CD14-positive monocyte (primary cell): ENCODE results near the gene STEAP4. TPM values are rescaled to one million over a fixed set of nuclear protein-coding genes. Genes with fewer than 3 reads are reported as not detected.

ENCODE experiments used
- DNase-seq, 3 donors: peaks; one replicate each; pipeline ENCODE4 v3.0.0-alpha.2; 2011 to 2022
- H2AFZ ChIP-seq: 2 replicates; pipeline ENCODE4 v1.6.0; 2012; ENCODE audit warnings: mild to moderate bottlenecking, low read depth, low read length, inconsistent platforms; ENCODE audit not compliant: insufficient read depth, poor library complexity, severe bottlenecking
- H3K27ac ChIP-seq, 2 donors: 1 replicate in 1 of 2; 2 replicates in 1 of 2; pipeline ENCODE4 v1.5.1; 2012 to 2013; ENCODE audit warnings: low read length in 2 of 2, control low read depth in 1 of 2, inconsistent platforms in 1 of 2, low read depth in 1 of 2, mild to moderate bottlenecking in 1 of 2
- H3K27me3 ChIP-seq, 2 donors: one replicate each; pipeline versions ENCODE4 v1.6.0 to v1.6.1; 2011 to 2013; ENCODE audit warnings: low read length in 2 of 2; ENCODE audit not compliant: control insufficient read depth in 2 of 2, insufficient read depth in 2 of 2
- H3K36me3 ChIP-seq, 2 donors: replicated peaks in 1 of 2; 1 replicate in 1 of 2; 2 replicates in 1 of 2; pipeline versions ENCODE4 v1.5.1 to v1.6.1; 2012 to 2013; ENCODE audit warnings: low read length in 2 of 2, control low read depth in 1 of 2, inconsistent platforms in 1 of 2, mild to moderate bottlenecking in 1 of 2; ENCODE audit not compliant: insufficient read depth in 2 of 2, control insufficient read depth in 1 of 2
- H3K4me1 ChIP-seq, 2 donors: 1 replicate in 1 of 2; 2 replicates in 1 of 2; pipeline versions ENCODE4 v1.5.1 to v1.6.1; 2012 to 2013; ENCODE audit warnings: low read length in 2 of 2, control low read depth in 1 of 2, inconsistent platforms in 1 of 2, mild to moderate bottlenecking in 1 of 2, moderate library complexity in 1 of 2; ENCODE audit not compliant: insufficient read depth in 2 of 2, control insufficient read depth in 1 of 2
- H3K4me2 ChIP-seq: replicated peaks from 2 replicates; pipeline ENCODE3; 2012; ENCODE audit warnings: low read length, moderate library complexity, mild to moderate bottlenecking; ENCODE audit not compliant: poor library complexity, severe bottlenecking; ENCODE audit errors: extremely low read depth
- H3K4me3 ChIP-seq, 3 experiments: fragments of 200-600 bp in 1 of 3; sonication (generic) in 1 of 3; replicated peaks in 1 of 3; 1 replicate in 2 of 3; 2 replicates in 1 of 3; pipeline ENCODE4 v1.5.1; 2011 to 2013; ENCODE audit warnings: low read length in 3 of 3, mild to moderate bottlenecking in 3 of 3, control low read depth in 2 of 3, low read depth in 2 of 3, inconsistent platforms in 1 of 3, moderate library complexity in 1 of 3
- H3K79me2 ChIP-seq: 2 replicates; pipeline ENCODE4 v1.6.0; 2012; ENCODE audit warnings: mild to moderate bottlenecking, control low read depth, inconsistent platforms, low read length, moderate library complexity; ENCODE audit not compliant: insufficient read depth
- H3K9ac ChIP-seq: 2 replicates; pipeline ENCODE4 v1.6.0; 2017; ENCODE audit warnings: low read length, mild to moderate bottlenecking; ENCODE audit not compliant: insufficient read depth, poor library complexity, severe bottlenecking
- H3K9me3 ChIP-seq, 2 donors: replicated peaks in 1 of 2; 1 replicate in 1 of 2; 2 replicates in 1 of 2; pipeline versions ENCODE4 v1.5.1 to v1.6.1; 2012 to 2013; ENCODE audit warnings: low read length in 2 of 2, control low read depth in 1 of 2; ENCODE audit not compliant: control insufficient read depth in 1 of 2, insufficient read depth in 1 of 2
- H4K20me1 ChIP-seq: 2 replicates; pipeline ENCODE4 v1.6.0; 2012; ENCODE audit warnings: mild to moderate bottlenecking, low read length, control low read depth, moderate library complexity; ENCODE audit not compliant: insufficient read depth
- H3K27ac Mint-ChIP-seq, 7 donors: one replicate each; pipeline ENCODE4 v1.8.0; 2020; ENCODE audit warnings: mild to moderate bottlenecking in 7 of 7, mixed read lengths in 7 of 7, moderate library complexity in 6 of 7, inconsistent platforms in 2 of 7
- H3K27me3 Mint-ChIP-seq, 3 donors: one replicate each; pipeline ENCODE4 v1.8.0; 2021 to 2022; ENCODE audit warnings: low read depth in 3 of 3, mild to moderate bottlenecking in 3 of 3, mixed read lengths in 3 of 3, moderate library complexity in 3 of 3, inconsistent platforms in 1 of 3
- H3K36me3 Mint-ChIP-seq, 2 donors: one replicate each; pipeline ENCODE4 v1.8.0; 2020; ENCODE audit warnings: mixed read lengths in 2 of 2, inconsistent platforms in 1 of 2, mild to moderate bottlenecking in 1 of 2
- H3K4me1 Mint-ChIP-seq: one replicate; pipeline ENCODE4 v1.8.0; 2020; ENCODE audit warnings: mild to moderate bottlenecking, mixed read lengths
- H3K4me3 Mint-ChIP-seq, 2 donors: one replicate each; pipeline ENCODE4 v1.8.0; 2020; ENCODE audit warnings: mild to moderate bottlenecking in 2 of 2, mixed read lengths in 2 of 2, moderate library complexity in 1 of 2
- H3K9me3 Mint-ChIP-seq, 7 donors: one replicate each; pipeline ENCODE4 v1.8.0; 2020 to 2022; ENCODE audit warnings: mixed read lengths in 7 of 7, mild to moderate bottlenecking in 6 of 7, moderate library complexity in 6 of 7, inconsistent platforms in 2 of 7
- WGBS: methylation state at CpG from one replicate; pipeline ENCODE4 v1.1.5; 2013; ENCODE audit warnings: missing lambda C conversion rate; ENCODE audit not compliant: insufficient coverage; 5-methylcytosine and 5-hydroxymethylcytosine counted together
- intact Hi-C, 2 donors: fragments of 100-400 bp; cut with micrococcal nuclease; formaldehyde crosslinking; loops; one replicate each; pipeline versions ENCODE4 v1.15.0 to v1.15.1; 2023
- polyA plus RNA-seq, 3 donors: library from polyadenylated mRNA; depleted of rRNA in 1 of 3; unstranded in 2 of 3; stranded (reverse) in 1 of 3; fragments of 300-500 nt in 2 of 3; fragments of >200 nt in 1 of 3; fragmentation: Illumina TruSeq in 2 of 3; gene quantifications; 1 replicate in 2 of 3; 2 replicates in 1 of 3; pipeline ENCODE4 v1.2.3, GENCODE V29; 2012 to 2021
- TF ChIP-seq, protein P1 (sequence below): fragments of 200-600 bp; IDR thresholded peaks from one replicate; pipeline ENCODE4 v1.8.0; 2022; ENCODE audit warnings: antibody characterized with exemption, mild to moderate bottlenecking

Gene STEAP4
- polyA plus RNA-seq, 3 donors: 17.1 to 40.0 (median 26.2) TPM

- peaks cover 0 to 5% (median 3%) of the 10 kb centered on the region in 3 donors for H3K27me3 Mint-ChIP-seq
- peak overlapping the region in 6 of 7 donors; percentile 40 to 81 (median 68) for H3K27ac Mint-ChIP-seq
- Histone ChIP-seq H4K20me1 (no peaks in the 10 kb centered on the region), H3K4me2 (no peak overlapping the region), H3K4me3 (peak overlapping the region in 1 of 3 experiments; percentile 23), H3K9me3 (no peaks in the 10 kb centered on the region), H2AFZ (no peak overlapping the region), H3K27me3 (no peaks in the 10 kb centered on the region), H3K4me1 (peaks cover 67 to 77% of the 10 kb centered on the region in 2 donors), H3K79me2 (no peaks in the 10 kb centered on the region), H3K9ac (no peak overlapping the region), H3K36me3 (no peaks in the 10 kb centered on the region), H3K27ac (peak overlapping the region in 1 of 2 donors; percentile 58)
- H3K9me3 Mint-ChIP-seq: peaks cover 0 to 3% (median 0%) of the 10 kb centered on the region in 7 donors
- TF ChIP-seq, protein P1, sequence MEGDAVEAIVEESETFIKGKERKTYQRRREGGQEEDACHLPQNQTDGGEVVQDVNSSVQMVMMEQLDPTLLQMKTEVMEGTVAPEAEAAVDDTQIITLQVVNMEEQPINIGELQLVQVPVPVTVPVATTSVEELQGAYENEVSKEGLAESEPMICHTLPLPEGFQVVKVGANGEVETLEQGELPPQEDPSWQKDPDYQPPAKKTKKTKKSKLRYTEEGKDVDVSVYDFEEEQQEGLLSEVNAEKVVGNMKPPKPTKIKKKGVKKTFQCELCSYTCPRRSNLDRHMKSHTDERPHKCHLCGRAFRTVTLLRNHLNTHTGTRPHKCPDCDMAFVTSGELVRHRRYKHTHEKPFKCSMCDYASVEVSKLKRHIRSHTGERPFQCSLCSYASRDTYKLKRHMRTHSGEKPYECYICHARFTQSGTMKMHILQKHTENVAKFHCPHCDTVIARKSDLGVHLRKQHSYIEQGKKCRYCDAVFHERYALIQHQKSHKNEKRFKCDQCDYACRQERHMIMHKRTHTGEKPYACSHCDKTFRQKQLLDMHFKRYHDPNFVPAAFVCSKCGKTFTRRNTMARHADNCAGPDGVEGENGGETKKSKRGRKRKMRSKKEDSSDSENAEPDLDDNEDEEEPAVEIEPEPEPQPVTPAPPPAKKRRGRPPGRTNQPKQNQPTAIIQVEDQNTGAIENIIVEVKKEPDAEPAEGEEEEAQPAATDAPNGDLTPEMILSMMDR: no peak
- peaks cover 68% of the 10 kb centered on the region for H3K4me1 Mint-ChIP-seq
- intact Hi-C loops: loop anchor here in 1 of 2 donors (10.0 kb wide), 1 partner anchor 53 kb away; no protein-coding TSS in a partner anchor
- H3K36me3 Mint-ChIP-seq: no peaks in the 10 kb centered on the region
- DNase-seq: peak; percentile 45 to 93 (median 82)
- no peak overlapping the region for H3K4me3 Mint-ChIP-seq
- no CpG with 5 or more reads among the region's 1 CpG for WGBS
Observed at GRCh38 chr7:88317422-88317821, 10.7 kb upstream of the STEAP4 start.

DNA sequence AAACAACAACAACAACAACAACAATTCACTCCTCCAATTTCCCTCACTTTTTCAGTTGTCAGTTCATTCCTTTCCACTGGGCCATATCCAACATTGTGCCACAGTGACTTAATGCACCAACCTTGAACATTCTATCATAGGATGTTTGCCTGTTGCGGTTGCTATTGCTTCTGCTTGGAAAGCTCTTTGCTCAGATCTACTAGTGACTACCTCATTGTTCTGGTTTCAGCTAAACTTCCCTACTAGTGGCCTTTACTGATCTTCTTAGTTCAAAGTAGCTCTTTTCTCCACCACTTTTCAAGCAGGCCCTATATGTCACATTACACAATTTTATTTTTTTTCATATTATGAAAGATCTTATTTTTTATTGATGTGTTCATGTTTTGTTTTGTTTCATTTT lies 9.8 kb upstream of the STEAP4 start:
- Mint-ChIP-seq H3K9me3 (peaks cover 0 to 3% (median 0%) of the 10 kb centered on the region in 7 donors), H3K27me3 (peaks cover 0 to 5% (median 3%) of the 10 kb centered on the region in 3 donors), H3K4me3 (no peak overlapping the region), H3K4me1 (peaks cover 66% of the 10 kb centered on the region), H3K27ac (peak overlapping the region; percentile 39 to 93 (median 89)), H3K36me3 (no peaks in the 10 kb centered on the region)
- Histone ChIP-seq H3K27me3 (no peaks in the 10 kb centered on the region), H3K79me2 (no peaks in the 10 kb centered on the region), H3K36me3 (no peaks in the 10 kb centered on the region), H3K9ac (no peak overlapping the region), H3K9me3 (no peaks in the 10 kb centered on the region), H2AFZ (no peak overlapping the region), H3K27ac (peak overlapping the region; percentile 57 to 69), H4K20me1 (no peaks in the 10 kb centered on the region), H3K4me3 (no peak overlapping the region), H3K4me1 (peaks cover 60 to 75% of the 10 kb centered on the region in 2 donors), H3K4me2 (no peak overlapping the region)
- TF ChIP-seq, protein P1: no peak
- DNase-seq: peak; percentile 21 to 68 (median 28)
- no CpG with 5 or more reads among the region's 1 CpG for WGBS
- intact Hi-C loops: loop anchor here in 1 of 2 donors (10.0 kb wide), 1 partner anchor 52 kb away; no protein-coding TSS in a partner anchor
